ENCODE measurements around the gene CACTIN.

GRCh38 chr19:3656747-3657394 lies 30.3 kb upstream of the CACTIN start:
- TF ChIP-seq CTCF (conservative IDR thresholded peaks at IDR 0.05; ENCODE audit: low read depth, low read length) (no peak), EZH2 (IDR thresholded peaks at IDR 0.05; ENCODE audit: borderline replicate concordance, low read depth, low read length, poor library complexity, severe bottlenecking) (no peak)

All from A673 (cell line).